ENCODE measurements around the gene JUP. TPM values are rescaled to one million over a fixed set of nuclear protein-coding genes. Genes with fewer than 3 reads are reported as not detected.

Gene JUP
- total RNA-seq, 1 donor from 2014 or later = 58.3 TPM

DNA sequence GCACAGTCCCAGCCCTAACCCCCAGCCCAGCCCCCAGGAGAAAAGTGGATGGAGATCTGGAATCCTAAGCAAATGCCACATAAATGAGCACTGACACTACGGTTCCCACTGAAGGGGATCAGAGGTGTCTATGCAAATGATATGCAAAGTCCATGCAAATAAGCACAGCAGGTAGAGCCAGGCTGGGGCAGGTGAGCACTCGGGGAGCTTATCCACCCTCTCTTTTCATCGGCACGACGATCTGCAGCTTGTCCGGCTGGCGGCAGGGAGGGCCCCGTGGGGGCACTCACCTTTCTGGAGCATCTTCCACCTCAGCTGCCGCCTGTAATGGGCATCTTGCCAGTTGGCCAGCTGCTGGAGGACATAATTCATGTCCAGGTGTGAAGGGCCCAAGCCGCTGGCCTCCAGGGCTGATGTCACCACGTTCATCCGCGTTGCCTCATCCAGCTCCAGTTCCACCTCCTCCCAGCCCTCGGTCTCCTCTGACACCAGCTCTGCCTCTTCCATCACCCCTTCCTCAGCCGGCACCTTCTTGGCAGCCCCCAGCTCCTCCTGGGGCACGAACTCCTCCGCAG is 61.9 kb downstream of the JUP start:
- no peak for DNase-seq (ENCODE audit: low spot score)

DNA sequence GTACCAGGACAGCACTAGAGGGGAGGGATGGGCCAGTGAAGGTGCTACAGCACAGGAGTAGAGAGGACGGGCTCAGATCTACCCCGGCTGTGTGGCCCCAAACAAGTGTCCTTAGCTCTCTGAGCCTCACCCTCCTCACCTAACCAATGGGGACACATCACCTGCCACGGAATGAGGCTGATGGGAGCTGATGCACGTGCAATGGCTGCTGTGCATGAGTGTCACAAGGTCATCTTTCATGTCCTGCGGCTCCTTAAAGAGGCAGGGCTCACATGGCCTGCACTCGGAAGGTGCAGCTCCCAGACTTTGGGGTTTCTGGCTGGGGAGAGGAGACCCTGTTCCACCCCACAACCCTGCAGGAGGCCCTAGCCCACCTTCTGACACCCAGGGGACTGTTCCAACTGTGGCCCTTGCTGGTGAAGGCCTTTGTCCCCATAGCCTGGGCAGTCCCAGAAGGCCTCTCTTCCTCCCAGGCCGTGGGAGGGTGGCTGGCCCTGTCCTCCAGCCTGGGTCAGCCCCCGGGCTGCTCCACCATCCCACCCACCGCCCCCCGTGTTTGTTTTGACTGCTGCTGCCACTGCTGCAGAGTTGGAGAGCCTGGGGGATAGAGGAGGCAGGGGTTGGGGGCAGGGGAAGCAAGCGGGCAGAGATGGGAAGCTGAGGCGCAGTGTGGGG is 62.6 kb downstream of the JUP start:
- DNase-seq (ENCODE audit: low spot score) = no peak

DNA sequence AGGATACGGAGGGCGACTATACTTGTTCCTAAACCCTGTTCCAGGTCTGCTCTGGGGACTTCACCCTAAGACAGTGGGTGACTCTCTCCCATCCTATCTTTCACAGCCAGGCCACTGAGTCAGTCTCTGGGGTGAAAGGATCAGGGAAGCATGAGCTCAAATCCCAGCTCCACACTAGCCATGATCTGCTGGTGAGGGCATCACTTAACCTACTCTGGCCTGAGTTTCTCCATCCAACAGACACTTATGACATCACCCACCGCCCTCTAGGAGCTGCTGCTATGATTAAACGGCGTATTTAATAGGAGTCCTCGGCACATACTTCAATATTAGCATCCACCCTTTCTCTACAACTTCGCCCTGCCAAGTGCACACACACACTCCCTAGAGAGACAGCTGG is 64.3 kb downstream of the JUP start:
- no peak for DNase-seq (ENCODE audit: low spot score)

DNA sequence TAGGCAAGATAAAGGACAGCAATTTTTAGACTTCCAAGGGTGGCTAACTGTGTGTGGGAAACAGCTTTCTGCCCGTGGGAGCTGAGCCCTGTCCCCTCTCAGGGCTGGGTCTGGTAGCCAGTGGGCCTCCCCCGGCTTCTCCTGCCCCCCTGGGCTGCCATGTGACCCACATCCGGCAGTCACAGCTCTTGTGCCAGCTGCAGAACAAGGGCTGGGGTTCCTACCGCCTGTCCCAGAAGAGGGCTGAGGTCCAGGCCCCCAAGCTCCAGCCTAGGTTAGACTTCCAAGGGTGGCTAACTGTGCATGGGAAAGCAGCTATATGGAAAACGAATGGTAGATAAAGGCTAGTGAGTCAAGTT is 68.2 kb downstream of the JUP start:
- DNase-seq (ENCODE audit: low spot score) = no peak

DNA sequence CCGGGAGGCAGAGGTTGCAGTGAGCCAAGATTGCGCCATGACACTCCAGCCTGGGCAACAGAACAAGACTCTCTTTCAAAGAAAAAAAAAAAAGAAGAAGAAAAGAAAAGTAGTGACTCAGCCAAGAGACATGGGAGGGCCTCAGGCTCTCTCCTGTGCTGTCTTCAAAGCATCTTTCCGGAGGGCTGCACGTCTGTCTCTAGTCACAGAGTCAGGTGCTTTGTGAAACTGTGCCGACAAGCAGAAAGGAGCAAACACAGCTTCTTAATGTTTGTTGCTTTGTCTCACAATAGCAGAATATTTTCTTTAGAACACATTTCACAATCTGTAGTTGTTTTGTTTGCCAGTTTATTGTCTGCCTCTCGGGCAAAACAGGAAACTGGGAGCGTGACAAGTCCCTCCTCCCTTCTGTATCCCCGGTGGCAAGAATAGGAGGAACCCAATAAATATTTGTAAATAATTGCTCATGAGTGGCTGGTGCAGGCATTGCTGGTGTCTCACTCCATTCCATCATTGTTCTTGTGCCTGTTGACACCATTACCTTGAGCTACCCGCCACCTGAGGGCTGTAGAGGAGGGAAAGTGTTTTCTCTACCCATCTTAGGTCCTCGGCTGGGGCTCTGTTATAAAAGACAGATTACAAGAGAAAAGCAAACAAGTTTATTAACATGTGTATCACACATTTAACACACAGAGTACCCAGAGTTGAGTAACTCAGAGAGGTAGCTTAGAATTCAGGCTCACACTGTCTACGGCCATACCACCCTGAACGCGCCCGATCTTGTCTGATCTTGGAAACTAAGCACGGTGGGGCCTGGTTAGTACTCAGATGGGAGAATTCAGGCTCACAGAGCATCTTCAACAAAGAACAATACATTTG is 68.9 kb downstream of the JUP start:
- peak; percentile 62 for DNase-seq (ENCODE audit: low spot score)

DNA sequence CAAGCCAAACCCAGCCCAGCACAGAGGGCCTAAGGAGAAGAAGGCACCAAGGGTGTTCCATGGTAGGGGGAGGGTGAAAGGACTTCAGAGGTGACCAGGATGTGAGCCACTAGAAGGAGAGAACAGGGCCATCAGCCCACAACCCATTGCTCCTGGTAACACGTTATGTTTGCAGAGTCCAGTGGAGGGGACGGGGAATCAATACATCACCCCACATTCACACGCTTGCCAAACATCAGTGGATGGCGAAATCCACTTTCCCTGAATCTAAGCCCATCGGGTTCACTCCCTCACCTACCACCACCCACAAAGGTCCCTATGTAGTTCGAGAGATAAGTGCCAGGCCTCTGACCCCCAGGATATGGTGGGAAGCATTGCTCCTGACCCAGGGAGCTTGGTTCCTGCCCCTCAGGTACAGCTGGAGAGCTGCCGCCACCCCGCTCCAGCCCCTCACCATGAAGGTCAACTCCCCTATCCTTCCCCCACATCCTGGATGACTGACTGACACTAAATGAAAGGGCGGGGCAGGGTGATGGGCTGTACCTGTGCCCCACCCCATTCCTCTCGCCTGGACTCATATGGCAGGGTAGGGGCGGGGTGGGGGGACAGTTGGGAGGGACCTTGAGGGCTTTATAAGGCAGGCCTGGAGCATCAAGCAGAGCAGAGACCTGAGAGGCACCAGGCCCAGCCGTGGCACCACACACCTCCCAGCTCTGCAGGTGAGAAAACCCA is 74.7 kb downstream of the JUP start, which contains the start of gene GAST:
Gene GAST, plus strand, starts transcription at position 663 of the 732 bp plus-strand sequence. CDS start 3,106 bp downstream, outside the sequence.
- DNase-seq (ENCODE audit: low spot score) = no peak

DNA sequence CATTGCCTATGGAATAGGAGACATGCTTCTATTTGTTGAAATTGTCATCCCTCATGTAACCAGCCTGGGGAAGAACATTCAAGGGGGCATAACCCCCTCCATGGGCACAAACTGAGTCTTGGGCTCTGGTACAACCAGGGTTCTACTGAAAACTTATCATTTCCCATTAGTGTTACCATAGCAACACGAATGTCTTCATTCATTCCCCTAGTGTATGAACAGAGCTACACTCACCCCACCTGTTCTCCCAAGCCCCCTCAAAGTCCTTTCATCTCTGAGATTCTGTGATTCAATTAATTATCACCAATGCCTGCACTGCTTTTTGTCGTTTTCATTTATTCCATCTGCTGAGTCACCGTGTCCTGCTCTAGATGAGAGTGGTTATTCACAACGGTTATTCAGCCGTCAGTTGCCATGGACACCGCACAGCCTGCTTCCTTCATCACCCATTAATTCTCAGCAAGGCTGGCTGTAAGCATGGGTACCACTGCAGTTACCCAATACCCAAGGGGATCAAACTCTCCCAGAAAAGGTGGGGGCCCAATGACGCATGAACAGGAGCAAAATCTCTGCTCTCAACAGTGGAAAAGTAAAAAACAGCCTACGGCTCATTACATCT is 75.9 kb downstream of the JUP start:
- DNase-seq (ENCODE audit: low spot score) = no peak

DNA sequence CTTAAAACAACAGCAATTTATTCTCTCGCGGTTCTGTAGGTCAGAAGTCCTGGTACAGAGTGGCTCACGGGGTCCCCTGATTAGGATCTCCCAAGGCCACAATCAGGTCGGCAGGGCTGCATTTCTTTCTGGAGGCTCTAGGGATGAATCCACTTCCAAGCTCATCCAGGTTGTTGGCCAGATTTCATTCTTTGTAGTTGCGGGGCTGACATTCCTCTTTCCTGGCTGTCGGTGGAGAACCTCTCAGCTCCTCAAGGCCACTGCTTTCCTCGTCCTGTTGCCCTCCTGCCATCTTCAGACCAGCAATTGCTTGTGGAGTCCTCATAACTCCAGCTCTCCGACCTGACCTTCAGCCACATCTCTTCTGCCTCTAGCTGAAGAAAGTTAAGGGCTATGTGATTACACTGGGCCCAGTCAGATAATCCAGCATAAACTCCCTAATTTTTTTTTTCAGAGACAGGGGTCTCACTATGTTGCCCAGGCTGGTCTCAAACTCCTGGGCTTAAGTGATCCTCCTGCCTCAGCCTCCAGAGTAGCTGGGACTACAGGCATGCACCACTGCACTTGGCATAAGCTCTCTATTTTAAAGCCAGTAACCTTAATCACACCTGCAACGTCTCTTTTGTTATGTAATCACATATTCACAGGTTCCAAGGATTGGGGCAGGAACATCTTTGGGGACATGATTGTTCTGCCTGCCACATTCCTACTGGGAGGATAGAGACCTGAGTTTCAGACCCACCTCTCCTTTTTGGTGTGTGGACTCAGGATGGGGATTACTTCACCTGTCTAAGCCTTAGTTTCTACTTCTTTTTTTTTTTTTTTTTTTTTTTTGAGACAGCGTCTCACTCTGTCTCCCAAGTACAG is 78.5 kb downstream of the JUP start:
- no peak for DNase-seq (ENCODE audit: low spot score)

DNA sequence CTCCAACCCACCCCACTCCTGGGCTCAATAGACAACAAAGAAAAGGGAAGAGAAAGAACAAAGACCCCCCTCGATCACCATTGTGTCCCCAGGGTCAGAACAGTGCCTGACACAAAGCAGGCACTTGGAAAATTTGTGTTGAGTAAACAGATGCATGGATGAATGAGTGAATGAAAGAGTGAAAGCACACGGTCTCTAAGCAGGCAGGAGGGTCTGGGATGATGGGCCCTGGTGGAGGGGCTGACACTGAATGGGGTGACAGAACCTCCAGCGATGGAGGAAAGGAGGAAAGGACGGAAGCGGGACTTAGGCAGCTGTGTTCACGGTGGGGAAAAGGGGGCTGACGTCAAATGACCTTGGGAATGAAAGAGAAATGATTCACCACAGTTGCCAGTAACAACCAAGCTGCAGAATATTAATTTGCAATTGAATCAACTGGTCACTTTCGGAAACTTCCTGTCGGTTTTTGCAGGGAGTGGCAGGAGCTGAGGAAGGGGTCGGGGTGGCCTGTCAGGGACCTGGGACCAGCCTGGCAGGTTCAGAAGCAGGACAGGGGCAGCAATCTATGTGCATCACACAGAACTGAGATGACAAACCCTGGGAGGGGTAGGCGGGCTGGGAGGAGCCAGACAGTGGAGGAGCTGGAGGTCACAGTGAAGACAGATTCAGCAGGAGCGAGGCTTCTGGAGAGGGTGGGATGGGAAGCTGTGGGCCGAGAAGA is 81.1 kb downstream of the JUP start:
- no peak for DNase-seq (ENCODE audit: low spot score)

Other genes with a start within 250 kb of the JUP start
- not detected for gene KRT9, start 214.7 kb downstream of the JUP start, total RNA-seq (ENCODE audit: insufficient read depth, low replicate concordance)
- gene KRT14, start 199.8 kb downstream of the JUP start, total RNA-seq (ENCODE audit: insufficient read depth, low replicate concordance) = 212 TPM
- gene KRT16, start 173.9 kb downstream of the JUP start, total RNA-seq (ENCODE audit: insufficient read depth, low replicate concordance) = 5.5 TPM
- 762 TPM for gene KRT17, start 162.1 kb downstream of the JUP start, total RNA-seq (ENCODE audit: insufficient read depth, low replicate concordance)
- 146 TPM for gene EIF1, start 97.8 kb downstream of the JUP start, total RNA-seq (ENCODE audit: insufficient read depth, low replicate concordance)
- gene GAST, start 74.4 kb downstream of the JUP start, total RNA-seq (ENCODE audit: insufficient read depth, low replicate concordance) = not detected
- 0.24 TPM for gene HAP1, start 52.1 kb downstream of the JUP start, total RNA-seq (ENCODE audit: insufficient read depth, low replicate concordance)
- gene P3H4, start 25.2 kb upstream of the JUP start, total RNA-seq (ENCODE audit: insufficient read depth, low replicate concordance) = 94.9 TPM
- gene FKBP10, start 26.3 kb upstream of the JUP start, total RNA-seq (ENCODE audit: insufficient read depth, low replicate concordance) = 317 TPM
- gene NT5C3B, start 49.5 kb upstream of the JUP start, total RNA-seq (ENCODE audit: insufficient read depth, low replicate concordance) = 50.1 TPM
- 1.7 TPM for gene KLHL10, start 51.1 kb upstream of the JUP start, total RNA-seq (ENCODE audit: insufficient read depth, low replicate concordance)
- 31.5 TPM for gene KLHL11, start 78.7 kb upstream of the JUP start, total RNA-seq (ENCODE audit: insufficient read depth, low replicate concordance)
- 66.2 TPM for gene ACLY, start 132.2 kb upstream of the JUP start, total RNA-seq (ENCODE audit: insufficient read depth, low replicate concordance)
- gene ODAD4, start 143.9 kb upstream of the JUP start, total RNA-seq (ENCODE audit: insufficient read depth, low replicate concordance) = not detected
- 28.6 TPM for gene CNP, start 180.1 kb upstream of the JUP start, total RNA-seq (ENCODE audit: insufficient read depth, low replicate concordance)
- 60.9 TPM for gene DNAJC7, start 230.7 kb upstream of the JUP start, total RNA-seq (ENCODE audit: insufficient read depth, low replicate concordance)
- 41.2 TPM for gene NKIRAS2, start 233.4 kb upstream of the JUP start, total RNA-seq (ENCODE audit: insufficient read depth, low replicate concordance)

All from umbilical cord (tissue), 2 donors.